ENCODE data around the gene THRAP3.

GRCh38 chr1:36322041-36322785 is 98.0 kb downstream of the THRAP3 start:
- TF ChIP-seq CTCF (conservative IDR thresholded peaks at IDR 0.05; ENCODE audit: low read depth in 2 of 2) (no peak), EZH2phosphoT487 (IDR thresholded peaks at IDR 0.05; ENCODE audit: unreplicated experiment) (no peak), POLR2AphosphoS5 (IDR thresholded peaks at IDR 0.05; ENCODE audit: low read depth) (no peak), REST (IDR thresholded peaks at IDR 0.05; ENCODE audit: unreplicated experiment) (no peak), JUNB (IDR thresholded peaks at IDR 0.05; ENCODE audit: unreplicated experiment) (no peak), EZH2 (IDR thresholded peaks at IDR 0.05; ENCODE audit: low read depth, unreplicated experiment) (no peak), ETS1 (IDR thresholded peaks at IDR 0.05) (no peak), CREB1 (CRISPR knock-in tag; IDR thresholded peaks at IDR 0.05; ENCODE audit: low read depth) (no peak), ZNF114 (CRISPR knock-in tag; IDR thresholded peaks at IDR 0.05) (no peak)
